Bronchus fibroblast of lung (primary cell): ENCODE measurements around the gene ZC4H2. TPM values are rescaled to one million over a fixed set of nuclear protein-coding genes. Genes with fewer than 3 reads are reported as not detected.

Source experiments
- total RNA-seq: library from RNA; depleted of rRNA; stranded (reverse); fragments of >200 nt; gene quantifications from 2 replicates; pipeline ENCODE4 v1.2.3, GENCODE V29; 2015

The ZC4H2 gene, protein sequence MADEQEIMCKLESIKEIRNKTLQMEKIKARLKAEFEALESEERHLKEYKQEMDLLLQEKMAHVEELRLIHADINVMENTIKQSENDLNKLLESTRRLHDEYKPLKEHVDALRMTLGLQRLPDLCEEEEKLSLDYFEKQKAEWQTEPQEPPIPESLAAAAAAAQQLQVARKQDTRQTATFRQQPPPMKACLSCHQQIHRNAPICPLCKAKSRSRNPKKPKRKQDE
- total RNA-seq, result 6.5 and 6.6 TPM in 2 replicates

GRCh38 chrX:64975989-64976672 lies at the start of gene ZC4H2:
Gene ZC4H2, minus strand, starts transcription at chrX:64976450. Its CDS starts 73 bp downstream, at chrX:64976377.

Other genes starting within 250 kb of the ZC4H2 start
- under 0.01 TPM in 1 of 2 replicates, not detected in the other for gene ZC3H12B, start 58.4 kb upstream of the ZC4H2 start, total RNA-seq